ENCODE measurements around the gene HELZ2. TPM values are rescaled to one million over a fixed set of nuclear protein-coding genes. Genes with fewer than 3 reads are reported as not detected.

Gene HELZ2
- total RNA-seq, 2 experiments from 2014 or later: 139 to 285 TPM

DNA sequence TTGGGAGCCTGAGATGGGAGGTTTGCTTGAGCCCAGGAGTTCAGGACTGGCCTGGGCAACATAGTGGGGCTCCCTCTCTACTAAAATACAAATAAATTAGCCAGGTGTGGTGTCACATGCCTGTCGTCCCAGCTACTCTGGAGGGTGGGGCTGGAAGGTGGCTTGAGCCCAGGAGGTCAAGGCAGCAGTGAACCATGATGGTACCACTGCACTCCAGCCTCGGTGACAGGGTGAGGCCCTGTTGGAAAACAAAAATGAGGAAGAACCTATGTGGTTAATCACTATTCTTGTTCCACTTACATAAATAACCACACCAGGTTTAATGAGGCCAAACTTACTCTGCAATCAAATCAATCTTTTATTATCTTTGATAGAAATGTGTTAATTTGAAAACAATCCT is 48.1 kb downstream of the HELZ2 start:
- Mint-ChIP-seq H3K4me1 (peaks cover 18% of the 10 kb centered on the region), H3K27ac (no peak overlapping the region), H3K4me3 (no peak overlapping the region), H3K27me3 (peaks cover 14% of the 10 kb centered on the region), H3K36me3 (peaks cover 28% of the 10 kb centered on the region), H3K9me3 (ENCODE audit: low read depth) (peaks cover 2% of the 10 kb centered on the region)
- ATAC-seq (no peak), DNase-seq (no peak)
- CTCF ChIA-PET: no interaction called here

DNA sequence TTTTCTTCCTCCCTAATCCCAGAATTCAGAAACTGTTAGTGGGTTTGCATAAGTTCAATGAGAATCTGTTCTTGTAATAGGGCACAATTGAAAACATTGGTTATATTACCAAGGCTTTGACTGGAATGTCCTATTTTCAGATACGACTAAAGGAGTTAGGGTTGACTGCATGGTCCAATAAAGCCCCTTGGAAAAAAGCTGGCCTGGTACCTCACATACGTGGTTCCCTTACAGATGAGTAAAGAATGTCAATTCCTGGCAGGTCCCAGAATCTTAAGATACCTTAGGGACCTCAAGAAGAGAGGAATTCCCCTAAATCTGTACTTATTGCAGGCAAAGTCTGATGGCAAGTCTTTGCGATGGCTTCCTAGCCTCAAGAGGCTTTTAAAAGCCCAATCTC is 48.9 kb downstream of the HELZ2 start:
- peaks cover 18% of the 10 kb centered on the region for H3K4me1 Mint-ChIP-seq
- DNase-seq (no peak), ATAC-seq (no peak)
- peaks cover 2% of the 10 kb centered on the region for H3K9me3 Mint-ChIP-seq (ENCODE audit: low read depth)
- peaks cover 28% of the 10 kb centered on the region for H3K36me3 Mint-ChIP-seq
- peaks cover 14% of the 10 kb centered on the region for H3K27me3 Mint-ChIP-seq
- H3K4me3 Mint-ChIP-seq: no peak overlapping the region
- H3K27ac Mint-ChIP-seq: no peak overlapping the region
- CTCF ChIA-PET: no interaction called here

Other genes with a start within 250 kb of the HELZ2 start
- not detected for gene CHRNA4, start 212.9 kb downstream of the HELZ2 start, total RNA-seq
- gene KCNQ2, start 101.6 kb downstream of the HELZ2 start, total RNA-seq: under 1 TPM in 1 of 2 experiments, not detected in 1; 0.05 TPM
- under 1 TPM in 1 of 2 experiments, not detected in 1; 0.84 TPM for gene EEF1A2, start 75.2 kb downstream of the HELZ2 start, total RNA-seq
- 100 to 1,000 TPM; 138 to 237 TPM for gene PPDPF, start 53.5 kb downstream of the HELZ2 start, total RNA-seq
- gene PTK6, start 36.9 kb downstream of the HELZ2 start, total RNA-seq: under 1 TPM; 0.21 to 0.53 TPM
- gene SRMS, start 26.5 kb downstream of the HELZ2 start, total RNA-seq: not detected
- under 1 TPM; 0.14 to 0.35 TPM for gene FNDC11, start 20.1 kb downstream of the HELZ2 start, total RNA-seq
- gene GMEB2, start 52.9 kb upstream of the HELZ2 start, total RNA-seq: 10 to 100 TPM; 16.3 to 19.3 TPM
- 10 to 100 TPM in 1 of 2 experiments, 1 to 10 TPM in 1; 8.0 to 15.9 TPM for gene STMN3, start 79.2 kb upstream of the HELZ2 start, total RNA-seq
- 10 to 100 TPM; 50.0 to 53.6 TPM for gene RTEL1, start 84.1 kb upstream of the HELZ2 start, total RNA-seq
- not detected for gene TNFRSF6B, start 122.4 kb upstream of the HELZ2 start, total RNA-seq
- 10 to 100 TPM; 62.6 to 62.7 TPM for gene ARFRP1, start 133.7 kb upstream of the HELZ2 start, total RNA-seq
- gene ZGPAT, start 133.8 kb upstream of the HELZ2 start, total RNA-seq: 10 to 100 TPM; 38.8 to 54.6 TPM
- 100 to 1,000 TPM in 1 of 2 experiments, 10 to 100 TPM in 1; 49.2 to 138 TPM for gene LIME1, start 162.4 kb upstream of the HELZ2 start, total RNA-seq
- 100 to 1,000 TPM in 1 of 2 experiments, 10 to 100 TPM in 1; 69.9 to 111 TPM for gene SLC2A4RG, start 165.5 kb upstream of the HELZ2 start, total RNA-seq